ENCODE results near the gene PALD1.
"Not testable (repeated sequence)": the region's sequence is repeated elsewhere in the genome, so short reads cannot be mapped to it uniquely, and the experiment has no call there.

The PALD1 gene

DNA sequence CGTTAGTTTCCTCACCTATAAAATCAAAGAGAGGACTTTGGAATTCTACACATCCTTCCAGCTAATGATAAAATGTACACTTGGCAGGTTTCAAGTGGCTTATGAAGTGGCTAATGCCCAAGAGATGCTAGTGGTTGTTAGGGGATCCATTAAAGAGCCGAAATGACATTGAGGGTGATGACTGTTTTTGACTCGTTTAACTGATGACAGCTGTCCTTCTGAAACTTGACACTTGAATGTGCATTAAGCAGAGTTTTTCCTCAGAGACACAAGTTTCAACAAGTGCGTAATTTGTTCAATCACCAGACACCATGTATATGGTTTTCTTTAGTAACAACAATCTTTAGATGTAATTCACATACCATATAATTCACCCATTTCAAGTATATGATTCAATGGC is 125.5 kb downstream of the PALD1 start:
- no peak for DNase-seq (ENCODE audit: low read depth in 3 of 3)

DNA sequence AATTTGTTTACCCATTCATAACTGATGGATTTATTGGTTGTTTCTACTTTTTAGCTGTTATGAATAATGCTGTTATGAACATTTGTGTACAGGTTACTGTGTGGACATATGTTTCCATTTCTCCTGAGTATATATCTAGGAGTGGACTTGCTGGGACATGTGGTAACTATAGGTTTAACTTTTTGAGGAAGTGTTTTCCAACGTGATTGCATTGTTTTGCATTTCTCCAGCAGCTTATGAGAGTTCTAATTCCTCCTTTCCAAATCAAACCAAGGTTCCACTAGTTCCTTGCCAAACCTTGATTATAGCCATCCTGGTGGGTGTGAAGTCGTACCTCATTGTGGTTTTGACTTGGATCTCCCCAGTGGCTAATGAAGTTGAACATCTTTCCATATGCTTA is 126.6 kb downstream of the PALD1 start:
- no peak for DNase-seq (ENCODE audit: low read depth in 3 of 3)

DNA sequence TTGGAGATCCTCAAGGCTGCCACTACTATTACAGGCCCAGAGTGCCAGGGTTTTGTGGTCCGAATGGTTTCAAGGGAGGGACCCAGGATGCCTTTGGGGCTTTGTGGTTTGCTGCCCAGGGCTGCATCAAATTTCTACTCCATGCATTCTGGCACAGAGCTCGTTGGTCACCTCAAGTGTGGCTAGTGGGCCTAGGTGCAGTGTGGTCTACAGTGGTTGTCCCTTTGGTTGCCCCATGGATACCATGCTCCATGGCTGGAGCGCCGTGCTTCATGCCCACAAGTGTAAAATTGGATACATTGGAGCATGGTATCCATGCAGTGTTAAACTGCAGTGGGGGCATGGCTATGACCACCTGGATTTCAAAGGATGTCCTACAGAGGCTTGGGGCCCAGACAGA is 129.4 kb downstream of the PALD1 start:
- no peak for DNase-seq (ENCODE audit: low read depth in 3 of 3)

DNA sequence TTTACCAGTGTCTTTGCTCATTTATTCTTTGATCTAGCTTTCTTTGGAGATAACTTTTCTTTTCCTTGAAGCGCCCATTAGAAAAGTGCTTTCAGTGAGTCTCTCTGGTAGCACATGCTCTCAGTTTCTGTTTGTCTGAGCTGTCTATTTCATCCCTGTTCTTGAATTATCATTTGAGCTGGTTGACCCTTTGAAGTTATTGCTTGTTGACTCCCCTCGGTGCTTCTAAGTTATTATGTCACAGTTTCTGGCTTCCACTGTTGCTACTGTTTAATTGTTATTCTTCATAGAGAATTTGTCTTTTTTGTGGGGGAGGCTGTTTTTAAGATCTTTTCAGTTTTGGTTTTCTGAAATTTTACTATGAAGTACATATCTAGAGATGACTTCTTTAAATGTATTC is 135.4 kb downstream of the PALD1 start:
- DNase-seq (ENCODE audit: low read depth in 3 of 3): no peak

- not testable (repeated sequence) for DNase-seq (ENCODE audit: low read depth in 3 of 3)
Observed at GRCh38 chr10:70614364-70614763, 135.8 kb downstream of the PALD1 start.

DNA sequence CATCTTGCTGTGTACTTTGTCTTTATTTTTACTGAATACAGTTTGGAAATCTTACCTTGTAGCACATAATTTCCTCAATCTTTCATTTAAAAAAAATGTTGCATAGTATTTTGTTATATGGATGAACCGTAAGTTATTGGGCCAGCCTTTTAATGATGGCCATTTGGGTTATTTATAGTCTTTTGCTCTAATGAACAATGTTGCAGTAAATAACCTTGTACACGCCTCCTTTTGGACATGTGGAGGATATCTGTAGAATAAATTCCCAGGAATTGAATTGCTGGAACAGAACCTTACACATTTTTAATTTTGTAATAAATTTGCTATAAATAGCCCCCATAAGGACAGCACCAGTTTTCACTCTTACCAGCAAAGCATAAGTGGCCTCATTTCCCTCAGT is 136.6 kb downstream of the PALD1 start:
- DNase-seq (ENCODE audit: low read depth in 3 of 3): no peak

- DNase-seq (ENCODE audit: low read depth in 3 of 3): no peak
Observed at GRCh38 chr10:70615784-70616522, 137.4 kb downstream of the PALD1 start.

GRCh38 chr10:70616761-70617160 is 138.2 kb downstream of the PALD1 start:
- no peak for DNase-seq (ENCODE audit: low read depth in 3 of 3)

All from stimulated activated CD4-positive, alpha-beta T cell treated with anti-CD3 and anti-CD28 coated beads, TNF-alpha, amount 100 ng/mL, for 4 hours (primary cell).